IPS-20b (cell line): Measurements from ENCODE around the gene OTOP2.
"Not testable (repeated sequence)": the region's sequence is repeated elsewhere in the genome, so short reads cannot be mapped to it uniquely, and the experiment has no call there.

Experiments used
- H3K27ac ChIP-seq: one replicate; pipeline ENCODE4 v1.5.1; 2013; ENCODE audit warnings: low read length
- H3K27me3 ChIP-seq: 2 replicates; pipeline ENCODE4 v1.6.1; 2013; ENCODE audit warnings: mild to moderate bottlenecking, low read length, inconsistent platforms; ENCODE audit not compliant: insufficient read depth
- H3K36me3 ChIP-seq: 2 replicates; pipeline ENCODE4 v1.6.1; 2013; ENCODE audit warnings: low read depth, mild to moderate bottlenecking, inconsistent platforms, low read length, moderate library complexity; ENCODE audit not compliant: insufficient read depth
- H3K4me1 ChIP-seq: 2 replicates; pipeline ENCODE4 v1.6.1; 2013; ENCODE audit warnings: mild to moderate bottlenecking, control low read depth, inconsistent platforms, low read length, moderate library complexity; ENCODE audit not compliant: insufficient read depth
- H3K4me3 ChIP-seq: 2 replicates; pipeline ENCODE4 v1.5.1; 2013; ENCODE audit warnings: mild to moderate bottlenecking, low read length, inconsistent platforms
- H3K9ac ChIP-seq: 2 replicates; pipeline ENCODE4 v1.6.1; 2013; ENCODE audit warnings: low read depth, mild to moderate bottlenecking, inconsistent platforms, low read length, moderate library complexity
- H3K9me3 ChIP-seq: 2 replicates; pipeline ENCODE4 v1.6.1; 2013; ENCODE audit warnings: mild to moderate bottlenecking, low read depth, low read length, inconsistent platforms; ENCODE audit not compliant: insufficient read depth

Gene OTOP2

GRCh38 chr17:74959826-74960515, 35.9 kb downstream of the OTOP2 start:
- Histone ChIP-seq H3K4me3 (no peak overlapping the region), H3K36me3 (no peaks in the 10 kb centered on the region), H3K9me3 (no peaks in the 10 kb centered on the region), H3K4me1 (no peaks in the 10 kb centered on the region), H3K27ac (no peak overlapping the region), H3K27me3 (peaks cover 31% of the 10 kb centered on the region), H3K9ac (no peak overlapping the region)

- Histone ChIP-seq H3K27me3 (peaks cover 31% of the 10 kb centered on the region), H3K36me3 (no peaks in the 10 kb centered on the region), H3K4me1 (no peaks in the 10 kb centered on the region), H3K9me3 (no peaks in the 10 kb centered on the region), H3K27ac (no peak overlapping the region), H3K4me3 (no peak overlapping the region), H3K9ac (no peak overlapping the region)
Observed at GRCh38 chr17:74960570-74961342, 36.7 kb downstream of the OTOP2 start.

- no peak overlapping the region for H3K9ac ChIP-seq
- no peaks in the 10 kb centered on the region for H3K36me3 ChIP-seq
- H3K4me1 ChIP-seq = no peaks in the 10 kb centered on the region
- H3K27ac ChIP-seq = no peak overlapping the region
- H3K4me3 ChIP-seq = no peak overlapping the region
- peaks cover 27% of the 10 kb centered on the region for H3K27me3 ChIP-seq
- no peaks in the 10 kb centered on the region for H3K9me3 ChIP-seq
Observed at GRCh38 chr17:74961657-74962350, 37.7 kb downstream of the OTOP2 start.

- no peaks in the 10 kb centered on the region for H3K9me3 ChIP-seq
- H3K36me3 ChIP-seq = no peaks in the 10 kb centered on the region
- H3K4me1 ChIP-seq = no peaks in the 10 kb centered on the region
- H3K4me3 ChIP-seq = no peak overlapping the region
- no peak overlapping the region for H3K9ac ChIP-seq
- H3K27me3 ChIP-seq = peaks cover 26% of the 10 kb centered on the region
- H3K27ac ChIP-seq = no peak overlapping the region
Observed at GRCh38 chr17:74962622-74963394, 38.7 kb downstream of the OTOP2 start.

GRCh38 chr17:74963656-74964055, 39.6 kb downstream of the OTOP2 start:
- Histone ChIP-seq H3K4me1 (0 out of 2 replicates have a peak, but pooled peaks cover 6% of the 10 kb centered on the region), H3K27me3 (peaks cover 19% of the 10 kb centered on the region), H3K27ac (no peak overlapping the region), H3K4me3 (no peak overlapping the region), H3K9me3 (no peaks in the 10 kb centered on the region), H3K36me3 (no peaks in the 10 kb centered on the region), H3K9ac (no peak overlapping the region)

GRCh38 chr17:74964246-74964761, 40.2 kb downstream of the OTOP2 start:
- H3K4me1 ChIP-seq = 0 out of 2 replicates have a peak, but pooled peaks cover 7% of the 10 kb centered on the region
- H3K9me3 ChIP-seq = no peaks in the 10 kb centered on the region
- H3K4me3 ChIP-seq = no peak overlapping the region
- H3K27me3 ChIP-seq = peaks cover 13% of the 10 kb centered on the region
- H3K27ac ChIP-seq = no peak overlapping the region
- H3K36me3 ChIP-seq = no peaks in the 10 kb centered on the region
- no peak overlapping the region for H3K9ac ChIP-seq

- H3K36me3 ChIP-seq = no peaks in the 10 kb centered on the region
- H3K9me3 ChIP-seq = no peaks in the 10 kb centered on the region
- no peak overlapping the region for H3K27ac ChIP-seq
- H3K4me3 ChIP-seq = no peak overlapping the region
- H3K9ac ChIP-seq = no peak overlapping the region
- peaks cover 7% of the 10 kb centered on the region for H3K27me3 ChIP-seq
- 0 out of 2 replicates have a peak, but pooled peaks cover 7% of the 10 kb centered on the region for H3K4me1 ChIP-seq
Observed at GRCh38 chr17:74964988-74965622, 41.0 kb downstream of the OTOP2 start.

- H3K27me3 ChIP-seq = peaks cover 33% of the 10 kb centered on the region
- no peaks in the 10 kb centered on the region for H3K36me3 ChIP-seq
- H3K4me3 ChIP-seq = peak overlapping the region; percentile 6; the same call in 1 of the 2 replicates
- 0 out of 2 replicates have a peak, but pooled peaks cover 7% of the 10 kb centered on the region for H3K4me1 ChIP-seq
- no peak overlapping the region for H3K27ac ChIP-seq
- H3K9me3 ChIP-seq = no peaks in the 10 kb centered on the region
- no peak overlapping the region; the same call in 1 of the 2 replicates for H3K9ac ChIP-seq
Observed at GRCh38 chr17:74968361-74968780, 44.3 kb downstream of the OTOP2 start.

GRCh38 chr17:74969501-74969900, 45.4 kb downstream of the OTOP2 start:
- not testable (repeated sequence) for H3K9me3 ChIP-seq, H3K4me3 ChIP-seq, H3K4me1 ChIP-seq, H3K9ac ChIP-seq, H3K36me3 ChIP-seq, H3K27ac ChIP-seq
- H3K27me3 ChIP-seq = peaks cover 45% of the 10 kb centered on the region

GRCh38 chr17:74970395-74970794, 46.3 kb downstream of the OTOP2 start:
- H3K36me3 ChIP-seq = no peaks in the 10 kb centered on the region
- no peak overlapping the region for H3K9ac ChIP-seq
- H3K9me3 ChIP-seq = no peaks in the 10 kb centered on the region
- H3K27me3 ChIP-seq = peaks cover 54% of the 10 kb centered on the region
- no peak overlapping the region for H3K4me3 ChIP-seq
- H3K27ac ChIP-seq = no peak overlapping the region
- 0 out of 2 replicates have a peak, but pooled peaks cover 7% of the 10 kb centered on the region for H3K4me1 ChIP-seq
